HG03457 (cell line): ENCODE data around the gene LHFPL3.
"Not testable (repeated sequence)": the region's sequence is repeated elsewhere in the genome, so short reads cannot be mapped to it uniquely, and the experiment has no call there.

Experiments
- ATAC-seq: cut with Tn5 transposase; IDR thresholded peaks from one replicate; pipeline ENCODE4 v1.9.1; 2021; ENCODE audit warnings: moderate number of reproducible peaks; ENCODE audit not compliant: unreplicated experiment

LHFPL3 gene

GRCh38 chr7:104679085-104679484 is 350.7 kb downstream of the LHFPL3 start:
- ATAC-seq = no peak

- no peak for ATAC-seq
Measured at GRCh38 chr7:104686286-104686685, 357.9 kb downstream of the LHFPL3 start.

- ATAC-seq = no peak
Measured at GRCh38 chr7:104694710-104695109, 366.3 kb downstream of the LHFPL3 start.

GRCh38 chr7:104695563-104695962 is 367.2 kb downstream of the LHFPL3 start:
- no peak for ATAC-seq

- no peak for ATAC-seq
Measured at GRCh38 chr7:104700336-104700735, 371.9 kb downstream of the LHFPL3 start.

- not testable (repeated sequence) for ATAC-seq
Measured at GRCh38 chr7:104721027-104721426, 392.6 kb downstream of the LHFPL3 start.

GRCh38 chr7:104723001-104723400 is 394.6 kb downstream of the LHFPL3 start:
- no peak for ATAC-seq

- no peak for ATAC-seq
Measured at GRCh38 chr7:104758504-104758903, 430.1 kb downstream of the LHFPL3 start.

GRCh38 chr7:104761892-104762291 is 433.5 kb downstream of the LHFPL3 start:
- no peak for ATAC-seq

GRCh38 chr7:104767113-104767512 is 438.7 kb downstream of the LHFPL3 start:
- ATAC-seq = no peak

GRCh38 chr7:104767826-104768536 is 439.6 kb downstream of the LHFPL3 start:
- no peak for ATAC-seq

- ATAC-seq = no peak
Measured at GRCh38 chr7:104772405-104773345, 444.3 kb downstream of the LHFPL3 start.

GRCh38 chr7:104773796-104774195 is 445.4 kb downstream of the LHFPL3 start:
- no peak for ATAC-seq

GRCh38 chr7:104775531-104775930 is 447.1 kb downstream of the LHFPL3 start:
- ATAC-seq = no peak

- no peak for ATAC-seq
Measured at GRCh38 chr7:104777301-104777800, 448.9 kb downstream of the LHFPL3 start.

GRCh38 chr7:104779888-104780287 is 451.5 kb downstream of the LHFPL3 start:
- ATAC-seq = no peak

- no peak for ATAC-seq
Measured at GRCh38 chr7:104784686-104785085, 456.3 kb downstream of the LHFPL3 start.

GRCh38 chr7:104789780-104790179 is 461.4 kb downstream of the LHFPL3 start:
- no peak for ATAC-seq

- no peak for ATAC-seq
Measured at GRCh38 chr7:104790440-104790839, 462.0 kb downstream of the LHFPL3 start.

- ATAC-seq = no peak
Measured at GRCh38 chr7:104791080-104791479, 462.7 kb downstream of the LHFPL3 start.

- no peak for ATAC-seq
Measured at GRCh38 chr7:104793066-104793465, 464.7 kb downstream of the LHFPL3 start.

GRCh38 chr7:104794154-104794553 is 465.8 kb downstream of the LHFPL3 start:
- no peak for ATAC-seq
